Forelimb muscle (tissue), 1 donor: ENCODE data around the gene ANO3. TPM values are rescaled to one million over a fixed set of nuclear protein-coding genes. Genes with fewer than 3 reads are reported as not detected.
A peak's percentile ranks its signal among the peaks of the same experiment; 100 is the strongest.
"Not testable (repeated sequence)": the region's sequence is repeated elsewhere in the genome, so short reads cannot be mapped to it uniquely, and the experiment has no call there.

Experiments used
- DNase-seq: peaks from one replicate; pipeline ENCODE4 v3.0.0-alpha.2; 2013; ENCODE audit warnings: low read depth
- polyA plus RNA-seq: library from polyadenylated mRNA; unstranded; fragments of 120-200 nt; gene quantifications from one replicate; pipeline ENCODE4 v1.2.1, GENCODE V29; 2013; ENCODE audit not compliant: insufficient read length

The ANO3 gene
- polyA plus RNA-seq, 1 donor = 0.15 TPM

DNA sequence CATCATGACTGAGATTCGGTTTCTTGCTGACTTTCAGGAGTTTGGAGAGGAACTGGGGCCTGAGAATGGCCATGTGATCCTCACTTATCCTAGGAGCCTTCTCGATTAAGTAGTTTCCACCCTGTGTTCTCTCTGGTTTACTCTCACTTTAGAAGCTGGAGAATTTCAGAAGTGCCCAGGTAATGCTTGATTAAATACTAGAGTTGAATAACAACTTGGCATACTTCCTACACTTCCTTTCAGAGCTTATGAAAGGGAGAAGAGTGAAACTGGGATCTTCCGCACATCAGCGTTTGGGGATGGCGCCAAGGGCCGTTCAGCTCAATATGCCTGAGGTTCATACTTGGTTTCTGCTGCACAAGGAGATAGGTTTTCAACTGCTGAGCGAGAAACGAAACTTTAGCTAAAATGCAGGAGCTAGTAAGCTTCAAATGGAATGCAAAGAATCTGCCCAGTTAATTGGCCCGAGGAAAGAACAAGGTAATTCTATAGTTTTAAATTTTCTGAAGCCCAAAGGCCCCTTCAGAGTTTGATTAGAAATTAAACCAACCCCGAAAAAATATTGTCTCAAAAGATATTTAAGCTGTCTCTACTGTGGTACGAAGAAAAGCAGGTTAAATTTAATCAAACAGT lies 241.0 kb downstream of the ANO3 start:
- DNase-seq = no peak

DNA sequence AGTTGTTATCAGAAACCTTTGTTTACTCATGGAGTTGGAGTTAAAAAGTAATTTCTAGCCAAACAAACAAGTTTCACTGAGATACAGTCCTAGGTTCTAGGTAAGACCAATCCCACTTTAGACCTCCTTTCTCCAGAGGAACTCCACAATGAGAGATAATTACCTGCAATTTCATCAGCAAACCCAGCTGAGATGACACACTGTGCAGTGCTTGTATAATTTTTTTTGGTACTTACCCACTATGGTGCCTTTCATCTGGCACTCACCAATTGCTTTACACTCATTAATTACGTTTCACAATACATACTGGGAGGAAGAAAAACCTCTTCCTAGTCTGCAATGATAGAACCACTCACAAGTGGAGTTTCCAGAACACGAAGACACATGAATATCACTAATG lies 242.0 kb downstream of the ANO3 start:
- no peak for DNase-seq

DNA sequence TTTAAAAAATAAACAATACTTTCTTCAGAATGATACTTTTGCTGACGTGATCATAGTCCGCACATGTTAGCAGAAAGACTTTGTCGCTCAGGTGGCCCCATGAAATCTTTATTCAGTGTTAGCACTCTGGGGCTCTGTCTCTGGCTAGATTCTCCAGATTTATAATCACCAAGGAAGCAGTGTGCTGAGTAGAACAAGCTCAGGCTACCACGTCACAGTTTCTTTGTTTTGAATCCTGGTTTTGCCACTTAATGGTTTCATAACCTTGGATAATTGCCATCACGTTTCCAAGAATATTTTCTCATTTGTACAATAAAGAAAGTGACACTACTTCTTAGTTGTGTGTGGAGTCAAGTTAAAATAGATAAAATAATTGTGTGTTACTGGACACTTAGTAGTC lies 244.0 kb downstream of the ANO3 start:
- no peak for DNase-seq

DNA sequence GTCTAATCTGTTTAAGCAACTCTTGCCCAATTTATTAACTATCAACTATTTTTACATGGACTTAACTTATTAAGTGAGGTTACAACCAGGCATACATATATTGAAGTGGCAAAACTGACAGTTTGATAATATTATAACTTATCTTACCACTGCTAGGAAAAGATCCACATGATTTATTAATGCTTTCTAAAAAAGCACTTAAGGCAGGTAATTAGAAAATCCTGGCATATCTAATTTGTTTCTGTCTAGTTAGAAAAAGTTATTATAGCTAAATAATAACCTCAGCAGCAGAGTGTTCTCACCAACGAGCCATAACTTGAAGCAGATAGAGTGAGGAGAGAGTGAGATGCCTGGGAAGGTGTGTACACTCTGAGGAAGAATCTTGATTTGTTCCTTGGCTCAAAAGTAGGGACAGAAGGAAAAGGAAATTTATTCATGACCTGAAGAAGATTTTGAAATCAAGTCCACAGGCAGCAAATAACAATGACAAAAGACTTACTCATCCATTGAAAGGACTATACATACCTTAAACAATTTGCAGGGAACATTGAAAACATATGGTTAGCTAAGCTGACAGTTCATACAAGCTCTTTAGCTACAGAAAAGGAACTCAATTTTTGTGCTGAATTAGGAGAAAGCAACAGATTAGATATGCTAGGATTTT lies 247.2 kb downstream of the ANO3 start:
- no peak for DNase-seq

DNA sequence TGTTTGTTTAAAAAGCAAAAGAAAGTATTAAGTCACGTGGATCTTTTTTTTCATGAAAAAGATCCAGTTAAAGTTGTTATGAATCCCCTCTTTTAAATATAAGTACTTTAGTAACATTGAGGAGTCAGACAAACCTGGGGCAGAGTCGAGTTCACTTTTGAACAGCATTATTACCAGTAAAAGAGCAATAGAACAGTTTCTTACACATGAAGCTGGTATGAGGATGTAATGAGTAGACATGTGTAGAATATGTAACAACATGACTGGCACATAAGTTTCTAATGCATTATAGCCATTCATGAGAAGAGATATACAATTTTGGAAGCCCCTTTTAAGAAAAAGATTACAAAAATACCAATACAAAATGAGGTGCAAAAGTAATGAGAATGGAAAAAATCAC lies 247.8 kb downstream of the ANO3 start:
- DNase-seq = no peak

DNA sequence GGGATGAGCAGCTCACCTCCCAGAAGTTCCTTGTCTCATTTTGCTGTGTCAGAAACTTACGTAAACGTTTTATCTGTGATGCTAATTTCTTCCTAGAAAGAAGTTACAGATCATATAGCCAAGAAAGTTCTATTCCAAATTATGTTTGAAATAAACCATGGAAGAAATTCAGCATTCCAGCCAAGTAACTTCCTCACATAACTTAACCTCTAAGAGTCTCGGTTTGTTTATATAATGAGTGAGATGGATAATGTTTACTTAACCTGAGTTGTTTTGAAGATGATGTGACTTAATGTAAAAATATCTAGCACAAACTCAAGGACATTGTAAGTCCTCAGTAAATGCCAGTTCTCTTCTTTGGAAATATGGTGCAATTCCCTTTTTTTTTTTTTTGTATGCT lies 249.0 kb downstream of the ANO3 start:
- DNase-seq = no peak

DNA sequence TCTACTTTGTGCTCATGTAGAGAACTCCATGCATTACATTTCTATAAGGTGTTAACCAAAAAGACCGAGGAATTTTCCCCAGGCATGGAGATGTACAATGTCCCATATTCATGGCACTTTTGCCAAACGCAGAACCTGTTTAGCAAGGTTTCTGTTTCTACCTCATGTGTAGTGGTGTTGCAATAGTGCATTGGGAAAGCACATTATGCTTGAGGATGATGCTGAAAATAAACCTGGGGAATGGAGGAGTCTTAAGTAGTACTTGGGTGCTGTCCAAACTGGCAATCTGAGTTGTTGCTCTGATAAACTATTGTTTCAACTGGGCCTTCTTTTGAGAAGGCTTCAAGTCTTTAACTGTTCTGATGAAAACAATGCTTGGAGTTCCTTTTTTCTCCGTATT lies 251.6 kb downstream of the ANO3 start:
- no peak for DNase-seq

DNA sequence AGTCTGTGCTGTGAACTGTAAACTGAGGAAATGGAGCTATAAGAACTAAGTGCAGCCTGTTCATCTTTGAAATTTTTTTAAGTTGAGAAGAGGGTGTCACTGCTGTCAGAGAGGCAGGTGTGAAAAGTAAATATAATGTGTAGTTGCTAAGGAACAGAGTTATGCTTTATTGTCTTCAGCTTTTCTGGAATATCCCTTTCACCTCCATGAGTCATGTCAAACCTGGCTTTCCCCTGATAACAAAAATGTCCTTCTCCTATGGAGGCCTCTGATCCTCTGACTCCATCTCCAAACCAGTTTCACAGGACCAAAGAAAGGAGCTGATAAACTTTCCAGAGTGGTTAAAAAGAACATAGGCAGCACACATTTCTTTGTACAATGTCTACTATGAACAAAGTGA lies 252.9 kb downstream of the ANO3 start:
- DNase-seq = no peak

DNA sequence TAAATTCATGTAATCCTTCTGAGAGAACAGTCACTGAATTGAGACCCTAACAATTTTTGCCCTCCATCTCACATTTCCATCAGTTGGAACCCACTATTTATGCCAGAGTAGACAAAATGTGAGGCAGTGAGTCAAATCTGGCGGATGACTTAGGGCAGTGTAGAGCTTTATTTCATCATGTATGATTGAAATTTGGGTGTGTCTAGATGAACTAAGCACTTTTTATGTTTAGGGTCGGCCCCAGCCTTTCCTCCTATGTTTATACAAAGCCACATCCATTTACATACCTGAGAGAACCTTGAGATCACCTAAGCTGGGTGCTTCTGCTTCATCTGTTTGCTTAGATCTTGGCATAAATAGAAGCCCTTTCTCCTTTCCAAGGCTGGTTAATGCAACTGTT lies 255.1 kb downstream of the ANO3 start:
- DNase-seq = no peak

DNA sequence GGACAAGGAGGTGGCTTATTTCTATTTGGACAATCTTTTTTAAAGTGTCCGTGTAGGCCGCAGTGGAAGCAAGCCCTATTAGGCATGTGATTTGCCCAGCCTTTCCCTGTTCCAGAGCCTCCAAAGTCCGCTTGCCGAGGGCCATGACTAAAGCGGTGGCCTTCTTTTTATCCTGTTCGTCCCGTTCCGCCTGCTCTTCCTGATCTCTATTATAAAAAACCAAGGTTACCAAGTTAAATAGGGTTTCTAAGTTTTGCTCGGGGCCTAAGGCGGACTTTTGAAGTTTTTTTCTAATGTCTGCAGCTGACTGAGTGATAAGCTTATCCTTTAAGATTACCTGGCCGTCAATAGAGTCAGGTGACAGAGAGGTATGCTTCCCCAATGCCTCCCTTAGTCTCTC lies 261.8 kb downstream of the ANO3 start:
- no peak for DNase-seq

DNA sequence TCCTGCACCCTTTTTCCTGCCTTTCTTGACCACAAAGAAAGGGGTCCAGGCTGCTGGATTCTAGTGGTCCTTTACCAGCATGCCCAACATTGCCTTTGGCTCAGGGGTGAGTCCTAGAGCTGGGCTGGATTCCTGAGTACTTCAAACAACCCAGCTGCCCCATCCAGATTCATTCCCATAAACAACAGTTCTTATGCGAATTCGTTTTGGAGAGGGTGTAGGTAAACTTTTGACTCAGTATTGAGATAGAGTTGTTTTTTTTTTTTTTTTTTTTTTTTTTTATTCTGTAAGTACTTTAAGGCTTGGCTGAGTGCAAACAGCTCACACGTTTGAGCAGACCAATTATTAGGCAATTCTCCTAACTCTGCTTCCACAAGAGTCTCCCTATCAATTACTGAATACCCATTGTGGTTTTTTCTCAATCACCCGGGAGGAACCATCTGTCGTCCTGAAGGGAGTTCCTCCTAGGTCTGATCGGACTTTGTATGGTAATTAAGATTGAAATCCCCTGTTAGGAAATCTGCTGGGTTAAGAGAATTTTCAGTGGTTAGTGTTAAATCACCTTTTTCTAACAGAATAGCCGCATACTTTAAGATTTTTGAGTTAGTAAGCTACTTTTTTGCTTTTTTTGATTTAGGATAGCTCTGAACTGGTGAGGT lies 263.4 kb downstream of the ANO3 start:
- not testable (repeated sequence) for DNase-seq

DNA sequence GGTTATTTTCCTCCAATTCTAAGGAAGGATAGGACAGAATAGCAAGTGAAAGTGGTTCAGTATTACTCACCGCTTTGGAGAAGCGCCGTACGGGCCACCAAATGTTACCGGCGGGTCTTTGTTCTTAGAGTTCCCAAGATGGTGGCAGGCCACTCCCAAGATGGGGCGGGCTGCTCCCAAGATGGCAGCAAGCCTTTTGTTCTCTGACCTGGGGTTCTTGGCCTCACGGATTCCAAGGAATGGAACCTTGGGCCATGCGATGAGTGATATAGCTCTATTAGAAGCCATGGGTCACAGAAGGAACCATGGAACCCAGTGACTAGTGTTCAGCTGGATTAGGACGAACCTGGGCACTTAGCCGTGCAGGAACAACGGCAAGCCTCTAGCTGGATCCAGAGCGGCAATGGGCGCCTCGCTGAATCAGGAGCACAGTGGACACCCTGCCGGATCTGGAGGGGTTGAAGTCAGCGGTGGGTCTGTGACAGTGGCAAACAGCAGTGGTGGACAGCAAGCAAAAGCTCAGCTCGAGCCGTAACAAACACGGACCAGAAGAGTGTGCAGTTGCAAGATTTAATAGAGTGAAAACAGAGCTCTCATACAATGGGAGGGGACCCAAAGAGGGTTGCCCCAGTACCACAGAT lies 265.2 kb downstream of the ANO3 start:
- not testable (repeated sequence) for DNase-seq

DNA sequence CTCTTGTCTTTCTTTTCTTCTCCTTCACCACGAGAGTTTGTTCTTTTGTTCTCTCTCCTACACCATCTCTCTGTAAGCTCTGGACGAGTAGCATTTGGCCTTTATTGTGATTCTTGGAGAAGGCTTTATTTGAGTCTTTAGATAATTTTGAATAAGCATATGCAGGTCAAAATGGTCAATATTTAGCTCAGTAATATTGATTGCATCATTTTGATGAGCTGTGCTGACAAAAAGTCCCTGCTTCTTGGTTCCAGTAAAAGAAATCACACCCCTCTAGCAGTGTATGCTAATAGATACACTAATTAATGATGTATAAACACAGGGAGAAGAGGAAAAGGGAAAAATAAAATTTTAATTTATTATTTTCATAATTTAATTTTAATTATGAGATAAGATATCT lies 266.0 kb downstream of the ANO3 start:
- no peak for DNase-seq

DNA sequence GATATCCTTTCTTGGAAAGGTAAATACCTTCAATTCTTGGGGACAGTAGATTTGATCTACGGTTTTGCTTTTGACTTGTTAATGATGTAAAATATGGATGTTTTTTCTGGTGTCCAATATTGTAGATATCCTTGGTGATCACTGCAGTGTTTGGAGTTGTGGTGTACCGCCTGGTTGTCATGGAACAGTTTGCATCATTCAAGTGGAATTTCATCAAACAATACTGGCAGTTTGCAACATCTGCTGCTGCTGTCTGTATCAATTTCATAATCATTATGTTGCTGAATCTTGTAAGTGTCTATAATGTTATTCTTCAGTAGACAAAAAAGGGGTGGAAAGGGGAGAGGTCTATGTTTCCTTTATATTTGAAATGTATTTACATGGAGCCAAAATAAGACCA lies 267.5 kb downstream of the ANO3 start:
- peak; percentile 1 for DNase-seq

DNA sequence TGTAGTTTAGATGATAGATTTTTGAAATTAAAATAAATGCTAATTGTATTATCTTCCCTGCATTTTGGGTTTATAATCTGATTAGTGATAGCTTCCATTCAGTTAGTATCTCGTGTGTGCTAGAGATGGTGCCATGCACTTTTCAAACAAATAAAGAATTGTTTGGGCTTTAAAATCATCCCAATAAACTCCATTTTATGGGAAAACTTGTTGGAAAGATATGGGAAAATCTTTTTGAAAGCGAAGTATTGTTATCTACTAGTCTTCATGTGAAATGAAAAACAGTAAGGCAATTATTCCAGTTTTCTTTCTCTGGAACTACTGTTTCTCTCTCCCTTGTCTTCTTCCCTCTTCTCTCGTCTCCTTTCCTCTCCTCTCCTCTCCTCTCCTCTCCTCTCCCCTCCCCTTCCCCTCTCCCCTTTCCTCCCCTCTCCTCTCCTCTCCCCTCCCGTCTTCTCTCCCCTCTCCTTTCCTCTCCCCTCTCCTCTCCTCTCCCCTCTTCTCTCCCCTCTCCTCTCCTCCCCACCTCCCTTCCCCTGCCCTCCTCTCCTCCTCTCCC lies 268.0 kb downstream of the ANO3 start:
- no peak for DNase-seq

DNA sequence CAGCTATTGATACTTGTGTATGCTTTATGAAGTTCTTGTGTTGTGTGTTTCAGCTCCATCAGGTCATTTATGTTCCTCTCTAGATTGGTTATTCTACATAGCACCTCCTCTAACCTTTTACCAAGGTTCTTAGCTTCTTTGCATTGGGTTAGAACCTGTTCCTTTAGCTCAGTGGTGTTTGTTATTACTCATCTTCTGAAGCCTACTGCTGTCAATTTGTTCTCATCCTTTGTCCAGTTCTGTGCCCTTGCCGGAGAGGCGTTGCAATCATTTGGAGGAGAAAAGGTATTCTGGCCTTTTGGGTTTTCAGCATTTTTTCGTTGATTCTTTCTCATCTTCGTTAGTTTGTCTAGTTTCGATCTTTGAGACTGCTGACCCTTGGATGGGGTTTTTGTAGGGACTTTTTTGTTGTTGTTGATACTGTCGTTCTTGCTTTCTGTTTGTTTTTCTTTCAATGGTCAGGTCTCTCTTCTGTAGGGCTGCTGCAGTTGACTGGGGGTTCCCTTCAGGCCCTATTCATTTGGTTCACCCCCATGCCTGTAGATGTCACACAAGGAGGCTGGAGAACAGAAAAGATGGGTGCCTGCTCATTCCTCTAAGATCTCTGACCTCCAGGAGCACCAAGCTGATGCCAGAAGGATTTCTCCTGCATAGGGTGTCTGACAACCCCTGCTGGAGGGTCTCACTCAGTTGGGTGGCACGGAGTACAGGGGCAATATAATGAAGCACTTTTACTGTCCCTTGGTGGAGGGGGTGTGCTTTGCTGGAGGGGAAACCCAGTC lies 276.0 kb downstream of the ANO3 start:
- no peak for DNase-seq

DNA sequence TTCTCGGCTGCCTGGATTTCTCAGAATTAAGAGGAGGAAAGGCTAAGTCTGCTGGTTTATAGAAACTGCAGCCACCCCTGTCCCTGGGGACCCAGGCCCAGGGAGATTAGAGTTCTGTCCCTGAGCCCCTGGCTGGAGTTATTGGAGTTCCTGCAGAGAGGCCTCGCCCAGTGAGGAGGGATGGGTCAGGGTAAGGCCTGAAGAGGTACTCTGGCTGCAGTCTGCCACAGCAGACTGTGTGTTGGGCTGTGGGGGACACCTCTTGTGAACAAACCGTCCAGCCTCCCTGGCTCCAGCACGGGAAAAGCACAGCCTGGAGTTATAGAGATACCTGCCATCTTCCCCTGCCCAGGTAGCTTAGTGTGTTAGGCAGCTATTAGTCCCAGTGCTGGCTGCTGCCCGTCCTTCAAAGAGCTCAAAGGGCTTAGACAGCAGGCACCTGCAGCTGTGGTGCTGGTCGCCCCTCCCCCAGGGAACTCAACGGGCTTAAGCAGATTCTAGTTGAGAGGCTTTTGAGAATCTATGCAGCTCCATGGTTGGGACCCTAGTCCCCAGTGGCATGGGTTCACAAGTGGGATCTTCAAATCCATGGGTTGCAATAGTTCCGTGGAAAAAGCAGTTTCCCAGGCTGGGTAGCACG lies 276.7 kb downstream of the ANO3 start:
- no peak for DNase-seq

DNA sequence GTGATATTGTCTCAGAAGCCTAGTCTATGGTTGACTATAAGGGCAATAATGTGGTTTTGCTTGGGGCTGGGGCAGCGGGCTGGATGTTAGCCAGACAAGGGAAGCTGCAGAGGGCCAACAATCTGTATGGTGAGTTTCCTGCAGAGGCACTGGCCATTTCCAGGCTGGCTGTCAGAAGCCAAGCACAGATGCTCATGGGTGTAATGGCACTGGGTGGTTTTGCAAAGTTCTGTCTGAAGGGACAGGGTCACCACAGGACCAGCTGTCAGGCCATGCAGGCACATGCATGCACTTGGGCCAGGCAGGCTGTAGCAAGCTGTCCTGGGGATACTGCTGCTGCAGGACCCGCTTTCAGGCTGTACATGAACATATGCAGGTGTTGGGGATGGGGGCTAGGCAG lies 281.8 kb downstream of the ANO3 start:
- no peak for DNase-seq

DNA sequence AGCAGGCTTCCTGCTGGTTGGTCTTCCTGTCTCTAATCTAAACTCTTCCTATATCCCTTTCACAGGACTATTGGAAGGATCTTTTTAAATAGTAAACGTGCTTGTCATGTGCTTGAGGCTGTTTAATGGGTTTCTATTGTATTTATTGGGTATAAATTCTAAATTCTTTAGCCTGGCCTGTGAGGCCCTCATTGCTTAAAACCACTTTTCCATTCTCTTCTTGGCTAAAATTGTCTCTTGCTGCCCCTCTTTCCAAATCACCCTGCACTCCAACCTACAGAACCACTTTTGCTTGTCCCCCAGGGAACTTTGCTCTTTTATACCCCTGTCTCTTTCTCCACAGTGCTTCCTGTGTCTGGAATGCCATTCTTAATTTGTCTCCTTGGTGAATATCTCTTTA lies 286.5 kb downstream of the ANO3 start:
- no peak for DNase-seq

DNA sequence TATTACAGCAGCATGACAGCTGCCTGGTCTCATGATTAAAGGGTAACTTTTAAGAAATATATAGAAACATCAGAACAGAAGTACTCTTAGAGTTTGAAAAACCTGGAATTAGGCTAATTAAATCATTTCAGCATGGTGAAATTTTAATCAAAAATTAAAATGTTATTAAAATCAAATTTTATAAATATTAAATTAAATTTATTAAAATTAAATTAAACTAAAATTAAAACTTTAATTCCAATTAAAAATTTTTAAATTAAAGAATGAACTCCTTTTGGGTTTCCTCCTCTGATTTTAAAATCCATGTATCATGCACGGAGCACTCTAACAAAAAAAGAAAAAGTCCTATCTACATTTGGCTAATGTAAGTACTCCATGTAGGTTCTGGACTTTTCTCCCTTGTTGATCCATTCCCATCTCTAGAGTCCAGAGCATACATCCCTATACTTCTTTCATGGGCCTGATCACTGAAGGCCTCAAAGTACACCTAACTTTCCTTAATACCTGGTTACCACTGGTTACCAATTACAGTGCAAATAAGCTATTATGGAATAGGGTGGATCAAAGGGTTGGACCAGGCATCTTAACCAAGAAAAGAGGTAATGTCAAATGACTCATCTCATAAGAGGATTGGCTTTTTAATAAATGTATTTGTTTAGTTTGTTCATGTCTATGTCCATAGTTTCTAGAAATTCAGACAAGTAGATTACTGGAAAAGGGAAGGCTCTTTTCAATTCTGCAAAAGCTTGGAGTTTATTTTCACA lies 288.5 kb downstream of the ANO3 start:
- DNase-seq = no peak
